Measurements from ENCODE around the gene COL2A1.

DNA sequence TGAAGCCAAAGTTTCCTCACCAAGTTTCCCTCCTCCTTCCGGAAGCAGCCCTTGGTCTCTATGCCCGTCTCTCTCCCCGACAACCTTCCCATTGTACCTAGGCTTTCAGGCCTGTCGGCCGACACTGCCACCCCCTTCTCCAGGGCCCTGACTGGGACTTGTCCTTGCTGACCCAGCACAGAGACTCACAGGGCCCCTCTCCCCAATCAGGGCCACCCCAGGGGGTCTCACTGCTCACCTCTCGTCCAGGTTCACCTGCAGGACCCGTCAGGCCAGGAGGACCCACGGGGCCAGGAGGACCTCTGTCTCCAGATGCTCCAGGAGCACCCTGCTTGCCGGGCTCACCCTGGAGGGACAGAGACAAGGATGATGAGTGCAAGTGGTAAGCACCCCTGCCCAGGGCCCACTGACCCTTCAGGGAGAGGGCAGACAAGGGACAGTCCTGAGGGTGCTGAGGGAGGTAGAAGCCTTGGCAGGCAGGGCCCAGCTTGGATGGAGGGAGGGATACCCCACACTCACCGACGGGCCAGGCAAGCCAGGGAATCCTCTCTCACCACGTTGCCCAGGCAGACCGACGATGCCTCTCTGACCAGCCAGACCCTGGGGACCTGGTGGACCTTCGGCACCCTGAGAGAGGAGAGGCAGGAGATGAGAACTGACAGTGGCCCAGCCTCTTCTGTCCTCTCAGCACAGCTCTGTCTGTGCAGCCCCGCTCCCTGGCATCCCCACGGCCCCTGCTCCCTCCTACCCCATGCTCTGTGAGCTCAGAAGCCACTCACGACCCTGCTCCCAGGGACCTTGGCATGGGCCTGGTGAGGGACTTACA is 26.3 kb downstream of the COL2A1 start:
- TF ChIP-seq EZH2 (IDR thresholded peaks at IDR 0.05) (no peak), POLR2AphosphoS5 (IDR thresholded peaks at IDR 0.05; ENCODE audit: borderline replicate concordance, low read depth, low read length) (no peak)

Measured in SK-N-MC (cell line).